HG03460 (cell line): ENCODE results near the gene ADRB1.

Experiments used
- ATAC-seq: cut with Tn5 transposase; IDR thresholded peaks from one replicate; pipeline ENCODE4 v1.9.1; 2021; ENCODE audit not compliant: unreplicated experiment

ADRB1 gene

GRCh38 chr10:114043532-114044246 lies at the start of gene ADRB1:
Gene ADRB1 (plus strand): TSS chr10:114043866. CDS start chr10:114044133, 267 bp downstream.
- ATAC-seq = peak; percentile 55

GRCh38 chr10:113995201-113995600 lies 48.5 kb upstream of the ADRB1 start:
- ATAC-seq = no peak

DNA sequence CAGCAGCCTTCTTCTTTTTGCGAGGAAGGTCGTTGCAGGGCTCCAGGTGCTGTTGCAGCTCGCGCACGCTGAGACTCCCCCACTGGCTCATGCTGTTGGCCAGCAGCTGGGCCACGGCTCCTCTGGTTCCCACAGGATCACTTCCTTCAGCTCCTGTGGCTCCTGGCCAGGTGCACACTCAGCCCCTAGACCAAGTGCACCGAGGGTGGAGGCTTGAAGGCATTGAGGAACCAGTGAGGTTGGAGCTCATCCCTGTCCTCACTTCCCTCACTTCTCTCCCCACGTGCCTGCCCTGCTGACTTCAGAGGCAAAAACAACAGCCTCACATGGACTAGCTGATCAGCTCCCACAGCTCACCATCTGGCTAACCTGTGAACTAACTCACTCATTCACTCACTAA lies 46.2 kb upstream of the ADRB1 start:
- no peak for ATAC-seq

DNA sequence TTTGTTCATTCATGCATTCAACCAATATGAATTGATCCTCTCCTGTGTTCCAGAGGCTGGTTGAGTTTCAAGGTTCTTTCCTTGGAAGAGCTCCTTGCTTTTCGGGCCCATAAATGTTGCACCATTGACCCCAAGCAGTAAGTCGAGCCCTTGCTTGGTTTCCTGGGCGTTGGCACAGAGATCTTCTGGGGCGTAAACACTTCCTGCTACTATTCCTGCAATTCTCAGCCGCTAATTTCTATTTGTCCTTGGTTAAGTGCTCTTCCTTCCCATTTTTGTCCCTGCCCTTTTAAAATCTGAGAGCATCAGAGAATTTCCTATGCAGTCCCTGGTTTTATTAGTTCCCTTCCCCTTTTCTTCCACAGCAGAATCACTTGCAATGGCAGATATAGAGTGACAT lies 44.1 kb upstream of the ADRB1 start:
- no peak for ATAC-seq

DNA sequence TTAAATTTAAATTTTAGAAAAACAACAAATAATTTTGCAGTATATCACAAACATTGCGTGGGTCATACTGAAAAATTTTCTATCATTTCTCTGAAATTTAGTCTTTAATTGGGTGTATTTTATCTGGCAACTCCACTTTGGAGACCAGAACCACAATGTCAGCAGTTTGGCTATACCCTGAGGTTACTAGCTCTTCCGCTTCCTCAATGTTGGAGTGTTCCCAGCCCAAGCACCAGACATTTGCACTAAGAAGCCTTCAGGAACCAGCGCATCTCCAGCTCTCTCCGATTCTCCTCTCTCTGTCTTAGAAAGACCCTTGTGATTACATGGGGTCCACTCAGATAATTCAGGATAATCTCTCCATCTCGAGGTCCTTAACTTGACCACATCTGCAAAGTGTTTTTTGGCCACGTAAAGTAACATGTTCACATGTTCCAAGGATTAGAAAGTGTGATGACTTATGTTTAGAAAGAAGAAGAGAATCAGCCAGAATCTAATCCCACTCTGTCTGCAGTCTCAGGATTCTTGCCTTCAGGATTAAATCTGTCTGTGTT lies 43.1 kb upstream of the ADRB1 start:
- no peak for ATAC-seq

GRCh38 chr10:114002422-114002821 lies 41.2 kb upstream of the ADRB1 start:
- no peak for ATAC-seq

GRCh38 chr10:114003161-114003941 lies 40.3 kb upstream of the ADRB1 start:
- ATAC-seq = no peak

GRCh38 chr10:114009281-114009996 lies 34.2 kb upstream of the ADRB1 start:
- no peak for ATAC-seq

DNA sequence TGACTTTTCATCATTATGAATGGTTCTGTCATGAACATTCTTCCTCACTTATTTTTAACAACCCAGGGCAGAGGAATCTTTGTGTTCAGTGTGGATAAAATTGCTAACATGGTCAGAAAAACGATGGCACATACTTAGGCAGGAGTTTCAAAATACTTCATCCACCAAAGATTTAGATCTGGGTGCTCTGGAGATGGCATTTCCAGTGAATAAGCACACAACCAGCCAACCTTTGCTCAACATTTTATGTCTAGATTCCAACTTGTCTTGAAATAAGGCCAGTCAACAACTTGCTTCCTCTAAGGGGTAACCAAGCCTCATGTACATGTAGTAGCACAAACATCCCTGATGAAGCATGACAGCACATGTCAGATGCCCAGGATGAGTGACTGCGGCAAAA lies 33.4 kb upstream of the ADRB1 start:
- ATAC-seq = no peak

- ATAC-seq = no peak
Observed at GRCh38 chr10:114012650-114013049, 31.0 kb upstream of the ADRB1 start.

- no peak for ATAC-seq
Observed at GRCh38 chr10:114015708-114016107, 28.0 kb upstream of the ADRB1 start.

- ATAC-seq = no peak
Observed at GRCh38 chr10:114017271-114017670, 26.4 kb upstream of the ADRB1 start.

- no peak for ATAC-seq
Observed at GRCh38 chr10:114017873-114018272, 25.8 kb upstream of the ADRB1 start.

GRCh38 chr10:114019226-114019625 lies 24.4 kb upstream of the ADRB1 start:
- no peak for ATAC-seq

GRCh38 chr10:114021154-114021553 lies 22.5 kb upstream of the ADRB1 start:
- no peak for ATAC-seq

DNA sequence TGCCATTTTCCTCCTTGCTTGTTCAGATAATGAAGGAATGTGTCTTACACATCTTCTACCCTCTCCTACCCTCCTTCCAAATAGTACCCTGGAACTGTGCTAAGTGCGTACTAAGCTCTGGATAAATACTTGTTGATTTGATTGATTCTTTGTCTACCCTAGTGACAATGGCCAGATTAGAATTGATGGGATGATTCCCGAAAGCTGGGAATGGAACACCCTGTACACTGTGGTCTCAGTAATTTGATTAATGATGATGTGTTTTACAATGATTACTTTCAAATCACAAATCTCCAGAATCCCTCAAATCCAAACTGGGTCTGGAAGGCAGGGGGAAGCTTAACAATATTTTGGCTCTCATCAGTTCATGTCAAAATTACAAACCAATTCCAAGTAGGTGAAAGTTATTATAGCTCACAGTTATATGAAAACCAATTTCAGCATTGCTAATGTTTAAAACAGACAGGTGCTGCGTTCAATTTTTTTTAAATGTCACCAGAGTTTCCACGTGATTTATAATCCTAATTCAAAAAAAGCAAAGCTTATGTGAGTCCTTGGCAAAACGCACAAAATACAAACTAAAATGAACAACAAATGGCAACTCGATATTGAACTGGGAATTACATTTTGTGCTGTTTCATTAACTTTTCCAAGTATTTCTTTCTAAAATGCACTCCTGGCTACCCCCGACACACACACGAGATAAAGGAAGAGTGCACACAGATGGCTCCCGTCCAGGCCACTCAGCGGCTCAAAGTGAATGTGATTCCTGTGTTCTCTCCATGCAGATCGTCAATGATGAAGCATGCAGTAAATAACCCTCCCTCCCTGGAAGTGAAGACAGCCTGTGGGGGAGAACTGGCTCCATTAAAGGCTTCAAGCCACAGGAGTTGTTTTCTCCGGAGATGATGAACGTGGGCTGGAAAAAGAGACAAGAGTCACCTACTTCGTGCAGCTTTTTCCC lies 21.7 kb upstream of the ADRB1 start:
- no peak for ATAC-seq

GRCh38 chr10:114022766-114023597 lies 20.7 kb upstream of the ADRB1 start:
- ATAC-seq = no peak

GRCh38 chr10:114024876-114025610 lies 18.6 kb upstream of the ADRB1 start:
- peak; percentile 78 for ATAC-seq

- ATAC-seq = no peak
Observed at GRCh38 chr10:114025611-114026130, 18.0 kb upstream of the ADRB1 start.
